HG02840 (cell line): ENCODE data around the gene EML2.

Source experiments
- ATAC-seq: cut with Tn5 transposase; IDR thresholded peaks from one replicate; pipeline ENCODE4 v1.9.1; 2021; ENCODE audit warnings: mild to moderate bottlenecking, moderate library complexity, moderate number of reproducible peaks; ENCODE audit not compliant: unreplicated experiment, low FRiP score

The EML2 gene

GRCh38 chr19:45590300-45591003, 48.7 kb downstream of the EML2 start:
- no peak for ATAC-seq

GRCh38 chr19:45589768-45590167, 49.4 kb downstream of the EML2 start:
- no peak for ATAC-seq

GRCh38 chr19:45587873-45588272, 51.3 kb downstream of the EML2 start:
- ATAC-seq = no peak

- ATAC-seq = no peak
These were observed 54.0 kb downstream of the EML2 start for GRCh38 chr19:45585158-45585577.

GRCh38 chr19:45584332-45585157, 54.7 kb downstream of the EML2 start, which contains the start of gene OPA3:
Gene OPA3 (minus strand): TSS chr19:45584802. CDS start chr19:45584764, 38 bp downstream.
- peak; percentile 95 for ATAC-seq

- no peak for ATAC-seq
These were observed 57.6 kb downstream of the EML2 start for GRCh38 chr19:45581576-45581975.

- no peak for ATAC-seq
These were observed 60.3 kb downstream of the EML2 start for GRCh38 chr19:45578861-45579260.

- no peak for ATAC-seq
These were observed 61.9 kb downstream of the EML2 start for GRCh38 chr19:45577111-45577905.

- ATAC-seq = no peak
These were observed 62.5 kb downstream of the EML2 start for GRCh38 chr19:45576682-45577081.

- ATAC-seq = no peak
These were observed 64.0 kb downstream of the EML2 start for GRCh38 chr19:45575216-45575615.

- ATAC-seq = no peak
These were observed 64.7 kb downstream of the EML2 start for GRCh38 chr19:45574526-45574925.

GRCh38 chr19:45571457-45572220, 67.6 kb downstream of the EML2 start:
- no peak for ATAC-seq

- no peak for ATAC-seq
These were observed 69.4 kb downstream of the EML2 start for GRCh38 chr19:45569619-45570421.

- no peak for ATAC-seq
These were observed 70.5 kb downstream of the EML2 start for GRCh38 chr19:45568732-45569131.

- ATAC-seq = no peak
These were observed 71.6 kb downstream of the EML2 start for GRCh38 chr19:45567609-45568008.

GRCh38 chr19:45564131-45564780, 74.9 kb downstream of the EML2 start:
- ATAC-seq = no peak

GRCh38 chr19:45560686-45561085, 78.5 kb downstream of the EML2 start:
- ATAC-seq = no peak

- no peak for ATAC-seq
These were observed 79.2 kb downstream of the EML2 start for GRCh38 chr19:45560038-45560437.
